Measurements from ENCODE around the gene ADI1.

DNA sequence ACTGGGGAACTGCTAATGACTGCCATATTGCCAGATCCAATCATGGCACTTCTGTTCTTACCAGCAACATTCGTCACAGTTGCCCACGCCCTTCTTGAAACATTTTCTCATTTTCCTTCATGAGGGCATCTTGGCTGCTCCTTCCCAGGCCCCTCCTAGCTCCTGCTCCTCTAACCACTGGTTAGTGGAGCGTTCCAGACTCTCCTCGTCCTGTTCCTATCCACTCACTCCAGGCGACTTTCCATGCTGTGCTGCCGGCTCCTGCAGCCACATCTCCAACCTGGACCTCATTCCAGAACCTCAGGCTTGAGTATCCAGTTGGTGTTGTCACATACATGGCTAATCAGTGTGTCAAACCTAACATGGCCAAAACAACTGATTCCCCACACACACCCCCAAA lies 1.3 kb upstream of the ADI1 start:
- TF ChIP-seq, protein P1, sequence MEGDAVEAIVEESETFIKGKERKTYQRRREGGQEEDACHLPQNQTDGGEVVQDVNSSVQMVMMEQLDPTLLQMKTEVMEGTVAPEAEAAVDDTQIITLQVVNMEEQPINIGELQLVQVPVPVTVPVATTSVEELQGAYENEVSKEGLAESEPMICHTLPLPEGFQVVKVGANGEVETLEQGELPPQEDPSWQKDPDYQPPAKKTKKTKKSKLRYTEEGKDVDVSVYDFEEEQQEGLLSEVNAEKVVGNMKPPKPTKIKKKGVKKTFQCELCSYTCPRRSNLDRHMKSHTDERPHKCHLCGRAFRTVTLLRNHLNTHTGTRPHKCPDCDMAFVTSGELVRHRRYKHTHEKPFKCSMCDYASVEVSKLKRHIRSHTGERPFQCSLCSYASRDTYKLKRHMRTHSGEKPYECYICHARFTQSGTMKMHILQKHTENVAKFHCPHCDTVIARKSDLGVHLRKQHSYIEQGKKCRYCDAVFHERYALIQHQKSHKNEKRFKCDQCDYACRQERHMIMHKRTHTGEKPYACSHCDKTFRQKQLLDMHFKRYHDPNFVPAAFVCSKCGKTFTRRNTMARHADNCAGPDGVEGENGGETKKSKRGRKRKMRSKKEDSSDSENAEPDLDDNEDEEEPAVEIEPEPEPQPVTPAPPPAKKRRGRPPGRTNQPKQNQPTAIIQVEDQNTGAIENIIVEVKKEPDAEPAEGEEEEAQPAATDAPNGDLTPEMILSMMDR (IDR thresholded peaks at IDR 0.05), result no peak
- no peak for TF ChIP-seq POLR2A (IDR thresholded peaks at IDR 0.05)

All from breast epithelium (tissue), 3 donors.